SW 1271 (cell line): ENCODE data around the gene UBE2N.
A peak's percentile ranks its signal among the peaks of the same experiment; 100 is the strongest.
"Not testable (repeated sequence)": the region's sequence is repeated elsewhere in the genome, so short reads cannot be mapped to it uniquely, and the experiment has no call there.

Experiments used
- DNase-seq, 2 experiments: peaks; one replicate each; lab custom pipeline; 2025; lab: John Stamatoyannopoulos, UW

The UBE2N gene

DNA sequence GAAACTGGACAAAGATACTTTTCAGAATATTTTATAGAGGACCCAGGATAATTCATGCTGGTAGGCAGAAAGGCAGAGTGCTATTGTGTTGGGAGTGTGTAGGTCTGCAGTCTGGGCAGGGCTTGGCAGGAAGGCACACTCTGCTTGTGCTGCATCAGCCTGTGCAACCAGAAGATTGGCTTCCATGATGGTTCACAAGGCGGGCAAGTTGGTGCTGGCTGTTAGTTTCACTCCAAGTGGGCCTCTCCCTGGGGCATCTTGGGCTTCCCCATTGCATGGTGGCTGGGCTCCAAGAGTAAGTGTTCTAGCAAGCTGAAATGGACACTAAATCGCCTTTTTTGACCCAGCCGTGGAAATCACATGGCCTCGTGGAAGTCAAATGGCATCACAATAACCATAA is 1.8 kb upstream of the UBE2N start:
- no peak for DNase-seq

DNA sequence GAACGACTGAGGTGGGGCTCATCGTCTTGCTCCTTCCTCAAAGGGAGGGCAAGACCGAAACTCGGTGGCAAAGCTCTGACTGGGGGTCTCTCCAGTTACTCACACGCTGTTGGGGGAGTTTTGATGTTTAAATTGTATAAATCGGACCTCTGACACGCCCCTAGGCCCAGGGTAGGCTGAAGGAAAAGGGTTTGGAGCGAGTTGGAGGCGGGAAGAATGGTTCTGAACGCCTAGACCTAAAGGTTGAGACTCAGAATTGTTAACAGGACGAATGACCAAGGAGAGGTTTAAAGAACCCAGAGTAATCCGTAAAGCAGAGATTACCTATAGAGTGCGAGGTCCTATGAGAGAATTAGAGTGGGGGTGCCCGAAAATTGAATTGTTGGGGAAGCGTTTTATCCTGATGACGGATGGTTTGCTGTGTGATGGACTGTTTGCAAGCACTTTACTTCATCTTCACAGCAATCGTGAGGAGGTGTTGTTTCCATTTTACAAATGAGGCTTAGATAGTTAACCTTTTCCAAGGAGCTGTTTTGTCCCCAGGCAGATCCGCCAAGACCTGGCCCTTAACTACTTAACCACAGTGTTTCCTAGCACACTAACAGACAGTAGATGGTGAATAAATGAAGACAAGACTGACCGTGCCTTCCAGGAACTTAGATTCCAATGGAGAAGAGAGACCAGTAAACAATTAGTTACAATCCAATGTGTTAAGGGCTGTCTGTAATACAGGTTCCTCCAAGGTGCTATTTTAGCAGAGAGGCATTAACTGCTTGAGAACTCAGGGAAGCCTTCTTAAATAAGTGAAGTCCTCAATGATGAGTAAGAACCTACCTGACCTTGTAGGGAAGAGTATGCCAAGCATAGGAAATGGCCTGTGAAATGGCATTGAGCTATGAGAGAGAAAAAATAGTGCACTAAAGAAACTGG is 929 bp upstream of the UBE2N start:
- DNase-seq = peak in 1 of 2 experiments; percentile 60

DNA sequence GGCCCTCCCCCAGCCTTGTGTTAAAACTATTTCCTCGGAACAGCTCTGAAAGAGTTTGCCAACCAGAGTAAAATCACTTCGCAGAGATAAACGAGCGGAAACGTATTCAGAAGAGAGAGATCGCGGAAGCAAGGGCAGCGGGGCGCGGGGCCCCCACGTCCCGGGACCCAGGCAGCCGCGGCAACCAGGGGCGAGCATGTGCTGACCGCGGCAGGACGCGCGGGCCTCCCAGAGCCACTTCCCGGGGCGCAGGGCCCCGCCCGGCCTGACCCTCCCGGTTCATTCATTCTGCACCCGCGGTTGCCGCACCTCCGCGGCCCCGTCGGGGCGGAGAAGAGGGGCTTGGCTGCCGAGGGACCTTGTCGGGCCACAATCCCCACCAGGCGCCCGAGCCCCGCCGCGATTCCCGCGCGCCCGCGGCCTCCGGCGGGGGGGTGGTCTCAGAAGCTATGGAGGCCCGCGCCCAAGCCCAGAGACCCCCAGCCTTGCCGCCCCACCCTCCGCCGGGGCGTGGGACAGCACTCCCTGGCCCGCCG is 598 bp downstream of the UBE2N start:
- DNase-seq = no peak

DNA sequence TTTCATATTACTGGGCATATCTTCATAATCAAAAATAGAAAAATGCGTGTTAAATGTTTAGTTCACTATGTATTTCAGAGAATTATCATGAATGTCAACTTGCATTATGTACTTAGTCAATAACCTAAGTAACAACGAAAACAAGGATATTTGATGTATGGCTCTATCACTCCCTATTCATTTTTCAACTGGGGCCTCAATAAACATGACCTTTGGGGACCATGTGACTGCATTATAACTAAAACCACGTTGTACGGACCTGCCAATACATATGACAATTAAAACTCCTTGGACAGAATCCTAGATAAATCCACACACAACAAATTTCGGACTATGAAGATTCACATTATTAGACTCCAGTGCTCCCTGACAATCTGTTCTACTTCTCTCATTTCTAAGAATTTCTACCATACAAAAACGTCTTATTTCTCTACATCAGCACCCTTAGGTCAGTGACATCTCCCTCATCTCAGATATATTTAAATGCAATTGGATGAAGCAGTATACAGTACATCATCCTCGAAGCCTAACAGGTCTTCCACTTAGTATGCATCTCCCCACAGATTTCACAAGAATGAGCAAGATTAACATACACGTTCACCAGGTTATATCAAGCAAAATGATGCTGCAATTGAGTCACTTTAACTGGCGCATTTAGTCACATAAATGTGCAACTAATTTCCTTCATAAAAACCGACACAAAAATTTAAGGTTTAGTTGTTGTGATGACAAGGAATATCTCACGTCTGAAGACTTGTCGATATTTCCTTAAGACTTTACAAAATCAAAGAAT is 1.5 kb downstream of the UBE2N start:
- no peak for DNase-seq

DNA sequence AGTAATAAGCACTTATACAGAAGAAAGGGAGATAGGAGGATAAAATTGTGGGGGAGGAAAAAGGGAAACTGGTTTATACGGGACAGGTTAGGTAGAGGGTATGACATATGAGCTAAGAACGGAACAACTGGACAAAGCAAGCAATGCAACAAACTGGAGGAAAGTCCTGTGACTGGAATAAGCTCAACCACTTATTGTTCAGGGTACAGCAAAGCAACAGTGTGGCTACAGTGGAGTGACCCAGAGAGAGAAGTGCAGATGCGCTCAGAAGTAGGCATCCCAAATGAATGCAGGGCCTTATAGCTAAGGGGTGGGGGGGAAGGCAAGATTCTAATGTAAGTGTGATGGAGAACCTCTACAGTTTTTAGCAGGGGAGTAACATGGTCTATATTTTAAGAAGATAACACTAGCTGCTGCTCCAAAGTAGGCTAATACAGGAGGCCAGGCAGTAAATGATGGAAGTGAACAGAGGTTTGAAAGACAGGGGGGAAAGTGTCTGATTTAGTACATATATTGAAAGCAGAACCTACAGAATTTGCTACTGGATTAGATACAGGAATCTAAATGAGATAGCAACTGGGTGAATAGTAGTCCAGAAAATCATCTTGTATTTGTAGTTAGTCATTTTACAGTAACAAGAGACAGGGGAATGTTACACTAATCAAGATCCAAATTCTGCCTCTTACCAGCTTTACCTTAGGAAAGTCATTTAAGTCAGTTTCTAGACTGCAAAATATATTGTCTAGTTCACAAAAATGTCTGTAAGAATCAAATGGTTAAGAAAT is 3.3 kb downstream of the UBE2N start:
- DNase-seq = no peak

DNA sequence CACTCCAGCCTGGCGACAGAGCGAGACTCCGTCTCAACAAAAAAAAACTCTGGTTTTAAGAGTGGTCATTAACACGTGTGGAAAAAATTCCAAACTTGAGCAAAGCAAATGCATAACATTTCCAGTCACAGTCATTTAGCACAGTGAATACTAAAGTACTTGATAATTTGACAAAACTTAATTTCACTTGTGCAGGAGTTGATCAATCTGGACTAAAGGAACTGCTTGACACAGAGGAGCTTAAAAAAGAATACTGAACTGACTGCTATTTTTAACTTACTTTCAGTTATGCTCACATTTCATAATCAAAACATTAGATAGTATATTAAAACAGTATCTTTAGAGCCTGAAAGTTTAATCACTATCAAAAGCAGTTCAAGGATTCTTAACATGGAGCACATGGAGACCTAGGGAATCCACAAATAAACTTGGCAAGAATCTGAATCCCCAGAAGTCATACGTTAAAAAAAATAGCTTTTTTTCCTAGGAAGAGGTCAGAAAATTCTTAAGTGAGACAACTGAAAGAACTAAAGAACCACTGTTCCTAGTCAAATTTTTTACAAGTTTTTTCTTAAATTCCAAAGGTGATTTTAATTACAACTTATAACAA is 7.4 kb downstream of the UBE2N start:
- DNase-seq = no peak

DNA sequence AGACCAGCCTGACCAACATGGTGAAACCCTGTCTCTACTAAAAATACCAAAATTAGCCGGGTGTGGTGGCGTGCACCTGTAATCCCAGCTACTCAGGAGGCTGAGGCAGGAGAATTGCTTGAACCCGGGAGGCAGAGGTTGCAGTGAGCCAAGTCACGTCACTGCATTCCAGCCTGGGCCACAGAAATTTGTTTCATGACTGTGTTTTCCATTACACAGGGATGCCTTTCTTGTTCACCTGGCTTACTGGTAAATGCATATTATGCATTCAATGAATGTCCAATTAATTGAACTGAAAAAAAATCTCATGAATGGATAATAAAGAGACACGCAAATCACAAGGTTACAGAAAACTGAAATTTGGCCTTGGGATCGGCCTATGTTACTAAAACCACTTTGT is 9.7 kb downstream of the UBE2N start:
- not testable (repeated sequence) for DNase-seq

DNA sequence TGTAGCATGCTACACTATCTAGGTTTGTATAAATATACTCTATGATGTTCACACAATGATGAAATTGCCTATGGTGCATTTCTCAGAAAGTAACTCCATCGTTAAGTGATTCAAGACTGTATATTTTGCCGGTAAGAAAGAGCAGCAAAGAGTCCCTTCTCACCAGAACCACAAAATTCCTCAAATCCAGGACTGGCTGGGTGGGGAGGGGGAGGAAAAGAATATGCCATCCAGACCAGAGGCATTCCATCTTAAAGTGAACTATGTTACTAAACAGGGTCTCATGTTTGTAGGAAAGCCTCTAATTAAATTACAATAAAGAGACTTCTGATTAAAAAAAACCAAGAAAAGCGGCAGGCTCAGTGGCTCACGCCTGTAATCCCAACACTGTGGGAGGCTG is 11.5 kb downstream of the UBE2N start:
- no peak for DNase-seq

DNA sequence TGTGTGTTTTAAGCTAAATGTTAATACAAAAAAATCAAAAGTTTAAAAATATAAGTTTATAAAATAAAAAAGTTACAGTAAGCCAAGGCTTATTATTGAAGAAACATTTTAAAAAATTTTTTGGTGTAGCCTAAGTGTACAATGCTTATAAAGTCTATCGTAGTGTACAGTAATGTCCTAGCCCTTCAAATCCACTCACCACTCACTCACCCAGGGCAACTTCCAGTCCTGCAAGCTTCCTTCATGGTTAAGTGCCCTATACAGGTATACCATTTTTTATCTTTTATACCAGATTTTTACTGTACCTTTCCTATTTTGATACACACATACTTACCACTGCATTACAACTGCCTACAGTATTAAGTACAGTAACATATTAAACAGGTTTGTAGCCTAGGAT is 11.9 kb downstream of the UBE2N start:
- DNase-seq = no peak

DNA sequence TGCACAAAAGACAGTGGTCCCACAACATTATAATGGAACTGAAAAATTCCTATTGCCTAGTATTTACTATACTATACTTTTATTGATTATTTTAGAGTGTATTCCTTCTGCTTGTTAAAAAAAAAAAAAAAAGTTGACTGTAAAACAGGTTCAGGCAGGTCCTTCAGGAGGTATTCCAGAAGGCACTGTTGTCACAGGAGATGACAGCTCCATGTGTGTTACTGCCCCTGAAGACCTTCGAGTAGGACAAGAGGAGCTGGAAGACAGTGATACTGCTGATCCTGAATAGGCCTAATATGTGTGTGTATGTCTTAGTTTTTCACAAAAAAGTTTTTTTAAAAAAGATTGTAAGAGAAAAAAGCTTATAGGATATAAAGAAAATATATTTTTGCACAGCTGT is 12.3 kb downstream of the UBE2N start:
- no peak for DNase-seq

DNA sequence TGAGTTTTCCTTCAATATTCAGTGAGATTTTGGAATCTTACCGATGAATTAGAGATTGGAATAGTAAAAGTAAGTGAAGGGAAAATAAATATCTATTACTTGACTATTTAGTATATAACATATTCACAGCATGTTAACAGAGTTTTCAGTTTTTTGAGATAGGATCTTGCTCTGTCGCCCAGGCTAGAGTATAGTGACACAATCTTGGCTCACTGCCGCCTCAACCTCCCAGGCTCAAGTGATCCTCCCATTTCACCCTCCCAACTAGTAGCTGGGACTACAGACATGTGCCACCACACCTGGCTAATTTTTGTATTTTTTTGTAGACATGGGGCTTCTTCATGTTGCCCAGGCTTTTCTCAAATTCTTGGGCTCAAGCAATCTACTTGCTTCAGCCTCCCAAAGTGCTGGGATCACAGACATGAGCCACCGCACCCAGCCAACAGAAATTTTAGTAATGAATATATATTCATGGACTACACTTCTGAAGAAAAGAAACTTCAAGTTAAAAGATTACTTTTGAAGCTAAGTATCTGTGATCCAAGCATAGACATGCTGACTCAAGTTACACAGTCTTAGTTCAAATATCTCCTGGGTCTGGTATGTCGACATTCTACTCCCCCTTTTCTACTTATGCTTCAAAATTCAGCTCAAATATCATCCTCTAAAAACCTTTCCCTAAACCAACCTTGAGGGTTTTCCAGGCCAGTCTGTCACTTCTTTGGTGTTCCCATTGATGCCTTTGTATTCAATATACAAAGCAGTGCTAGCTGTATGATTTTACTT is 13.8 kb downstream of the UBE2N start:
- DNase-seq = no peak

DNA sequence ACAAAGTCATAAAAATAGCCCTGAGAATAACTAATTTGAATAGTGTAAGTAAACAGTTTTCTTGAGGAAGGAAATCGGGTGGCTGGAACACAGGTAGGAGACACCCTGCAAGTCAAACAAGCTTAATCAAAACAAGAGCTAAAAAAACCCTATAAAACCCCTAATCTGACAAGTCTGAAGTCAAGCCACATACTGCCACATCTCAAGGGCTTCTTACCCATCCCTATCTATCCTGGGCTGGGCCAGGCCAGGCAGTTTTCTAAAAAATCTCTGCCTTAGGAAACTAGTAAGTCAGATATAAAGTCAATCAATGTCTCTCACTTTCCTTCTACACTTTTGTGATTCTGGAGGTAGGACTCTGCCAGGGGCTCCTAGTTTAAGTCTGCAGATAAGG is 15.3 kb downstream of the UBE2N start:
- no peak for DNase-seq

DNA sequence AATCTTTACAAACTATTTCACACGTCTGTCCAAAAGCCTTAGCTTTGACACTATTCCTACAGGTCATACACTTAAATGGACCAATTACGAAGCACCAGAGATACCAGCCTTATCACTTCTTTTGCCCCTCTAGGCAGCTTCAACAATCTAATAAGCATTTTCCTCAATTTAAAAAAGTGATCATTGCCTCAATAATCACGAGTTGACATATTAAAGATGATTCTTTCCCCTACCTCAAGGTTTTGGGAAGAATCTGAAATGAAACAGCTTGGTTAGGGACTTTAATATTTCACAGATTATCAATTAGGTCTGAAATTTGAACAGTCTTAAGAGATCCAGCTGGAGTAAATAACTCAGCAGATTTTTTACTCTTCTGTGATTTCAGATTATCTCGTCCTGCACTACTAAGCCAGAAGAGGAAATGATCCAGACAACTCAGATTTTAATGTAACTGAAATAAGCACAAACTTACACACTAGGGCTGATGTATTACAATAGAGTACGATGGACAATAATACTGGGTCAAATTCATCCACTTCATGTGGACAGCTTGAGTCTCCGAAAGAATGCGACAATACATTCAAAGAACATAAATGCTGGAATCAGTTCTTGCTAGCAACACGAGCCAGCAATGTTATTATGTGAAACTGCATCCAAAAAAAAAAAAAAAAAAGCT is 15.9 kb downstream of the UBE2N start:
- DNase-seq = no peak

DNA sequence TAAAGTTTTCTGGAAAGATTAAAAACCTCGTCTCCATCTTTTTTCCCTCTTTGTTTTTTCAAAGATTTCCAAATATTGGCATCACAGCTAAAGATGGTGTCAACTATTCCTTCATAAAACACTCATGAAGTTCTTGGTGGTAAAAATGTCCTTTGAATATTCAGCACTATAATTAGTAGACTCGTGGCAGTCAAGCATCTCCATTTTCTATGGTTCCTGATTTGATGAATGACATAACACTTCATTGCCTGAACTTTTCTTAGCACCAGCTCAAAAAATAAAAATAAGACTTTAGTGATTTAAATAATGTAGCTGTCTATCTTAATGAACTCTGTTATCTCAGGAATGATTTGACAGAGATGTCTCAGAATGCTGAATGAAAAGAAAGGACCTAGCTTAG is 19.7 kb downstream of the UBE2N start:
- no peak for DNase-seq

DNA sequence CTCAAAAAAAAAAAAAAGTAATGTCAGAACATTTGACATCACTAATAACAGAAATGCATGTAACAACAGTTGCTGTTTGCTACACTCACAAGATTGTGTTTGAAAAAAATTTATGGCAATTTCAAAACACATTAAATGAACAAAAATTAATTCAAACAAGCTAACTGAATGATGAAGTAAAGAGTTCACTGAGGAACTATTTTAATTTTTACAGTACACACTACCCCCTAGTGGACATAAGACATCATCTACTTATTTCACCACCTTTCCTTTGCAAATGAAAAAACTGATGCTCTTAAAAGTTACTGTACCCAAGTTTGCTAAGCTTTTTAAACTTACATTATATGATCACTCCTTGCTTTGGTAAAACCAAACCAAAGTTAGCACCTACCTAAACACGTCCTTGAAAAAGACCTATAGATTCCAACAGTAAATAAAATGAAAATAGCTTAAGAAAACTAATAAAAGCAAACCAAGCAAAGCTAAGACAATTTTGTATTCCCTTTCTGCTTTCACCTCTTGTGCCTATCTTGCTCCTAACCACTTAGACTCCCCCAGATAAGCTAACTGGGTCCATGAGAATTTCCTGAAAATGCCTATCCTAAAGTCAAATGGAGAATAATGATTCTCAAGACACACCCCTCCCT is 22.2 kb downstream of the UBE2N start:
- peak in 1 of 2 experiments; percentile 65 for DNase-seq

DNA sequence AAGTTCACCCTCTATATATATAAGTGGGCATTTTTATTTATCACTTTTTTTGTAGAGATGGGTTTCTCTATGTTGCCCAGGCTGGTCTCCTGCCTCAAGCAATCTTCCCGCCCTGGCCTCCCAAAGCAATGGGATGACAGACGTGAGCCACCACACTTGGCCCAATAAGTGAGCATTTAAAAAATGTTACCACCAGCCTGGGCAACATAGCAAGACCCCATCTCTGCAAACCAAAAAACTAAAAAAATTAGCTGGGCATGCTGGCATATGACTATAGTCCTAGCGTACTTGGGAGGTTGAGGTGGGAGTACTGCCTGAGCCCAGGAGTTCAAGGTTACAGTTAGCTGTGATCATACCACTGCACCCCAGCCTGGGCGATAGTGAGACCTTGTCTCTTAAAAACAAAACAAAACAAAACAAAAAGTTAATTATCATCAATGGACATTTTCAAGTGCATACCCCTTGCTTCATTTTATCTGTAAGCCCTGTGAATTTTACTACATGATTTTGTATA is 23.7 kb downstream of the UBE2N start:
- DNase-seq = no peak

DNA sequence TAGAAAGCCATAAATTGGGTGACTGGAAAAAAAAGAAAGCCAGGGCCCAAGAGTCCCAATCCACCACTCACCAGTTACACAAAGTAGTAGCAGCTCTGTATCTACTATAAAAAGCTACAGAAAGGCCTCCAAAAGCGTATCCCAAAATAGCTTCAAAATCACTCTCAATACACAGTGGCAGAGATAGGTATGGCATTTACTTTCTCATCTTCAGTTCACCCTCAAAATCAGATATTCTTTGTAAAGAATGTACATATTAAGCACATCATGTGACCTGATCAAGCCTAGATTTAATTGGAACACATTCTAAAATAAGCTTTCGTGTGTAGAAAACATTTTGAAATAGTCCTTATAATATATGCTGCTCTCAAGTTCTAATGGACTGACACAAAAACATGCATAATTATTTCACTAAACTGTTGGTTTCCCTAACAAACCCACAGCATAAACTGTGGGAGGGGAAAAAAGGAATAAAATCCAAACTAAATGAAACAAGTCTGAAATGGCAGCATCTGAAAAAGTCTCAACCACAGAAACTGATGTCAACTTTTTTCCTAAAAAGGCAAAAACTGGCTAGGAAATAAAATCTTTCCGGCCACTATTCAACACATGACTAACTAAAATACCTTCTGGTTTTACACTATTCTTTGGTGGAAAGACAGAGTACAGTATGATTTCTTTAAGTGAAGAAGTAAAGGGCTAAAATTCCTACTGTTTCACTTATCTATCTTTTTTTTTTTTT is 25.9 kb downstream of the UBE2N start:
- no peak for DNase-seq

DNA sequence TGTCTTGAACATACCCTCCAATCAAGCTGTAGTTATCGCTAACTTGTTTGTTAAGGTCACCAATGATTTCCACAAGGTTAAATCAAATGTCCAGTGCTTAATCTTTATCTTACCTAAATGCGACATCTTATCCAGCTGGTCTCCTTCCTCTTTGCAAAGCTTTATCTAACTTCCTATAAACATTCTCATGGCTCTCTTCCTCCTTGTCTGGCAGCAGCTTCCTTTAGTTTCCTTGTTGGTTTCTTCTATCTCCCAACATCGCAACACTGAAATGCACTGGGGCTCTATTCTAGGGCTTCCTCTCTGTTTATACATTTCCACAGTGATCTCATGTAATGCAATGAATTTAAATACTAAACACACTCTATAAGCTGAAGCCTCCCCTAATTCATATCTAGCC is 28.7 kb downstream of the UBE2N start:
- DNase-seq = no peak

DNA sequence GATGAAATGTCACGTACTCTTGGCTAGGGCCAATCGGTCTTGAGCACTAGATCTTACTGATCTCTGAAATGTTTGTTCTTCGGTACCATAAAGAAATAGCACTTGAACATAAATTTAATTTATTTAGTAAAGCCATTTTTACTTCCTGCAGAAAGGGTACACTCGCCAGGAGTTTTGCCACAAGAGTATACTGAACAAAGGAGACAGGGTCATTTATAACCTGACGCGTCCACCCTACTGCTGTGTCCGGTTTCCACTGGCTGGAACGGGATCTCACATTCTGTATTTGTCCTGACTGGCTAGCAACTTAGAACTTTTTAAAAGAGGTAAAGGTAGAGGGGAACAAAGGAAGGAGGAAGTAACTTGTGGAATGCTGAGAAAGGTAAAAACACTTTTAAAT is 29.4 kb downstream of the UBE2N start:
- not testable (repeated sequence) for DNase-seq
